ENCODE data around the gene MLLT1.

The MLLT1 gene

DNA sequence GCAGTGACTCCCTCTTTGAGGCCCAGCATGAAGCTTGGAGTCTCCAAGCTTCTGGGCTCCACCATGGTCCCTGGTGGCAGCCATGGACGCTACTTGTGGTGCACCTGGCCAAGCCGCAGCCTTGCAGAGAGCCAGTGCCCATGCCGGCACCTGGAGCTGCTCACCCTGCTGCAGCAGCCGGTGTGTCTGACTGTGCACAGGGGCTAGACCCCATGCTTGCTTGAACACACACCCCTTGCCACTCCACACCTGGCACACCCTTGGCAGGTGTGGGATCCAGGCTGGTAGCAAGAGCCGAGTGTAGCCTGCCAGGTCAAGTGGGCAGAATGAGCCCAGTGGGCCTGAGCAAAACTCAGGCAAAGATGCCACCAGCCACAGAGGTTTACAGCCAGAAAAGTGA, 18.6 kb upstream of the MLLT1 start:
- Histone ChIP-seq H3K27ac (ENCODE audit: poor library complexity, severe bottlenecking) (no peak overlapping the region), H3K9me3 (ENCODE audit: severe bottlenecking) (no peaks in the 10 kb centered on the region), H3K27me3 (ENCODE audit: insufficient read depth, poor library complexity, severe bottlenecking) (no peaks in the 10 kb centered on the region), H3K36me3 (ENCODE audit: low read depth) (no peaks in the 10 kb centered on the region), H3K4me3 (ENCODE audit: severe bottlenecking) (no peak overlapping the region), H3K4me1 (ENCODE audit: insufficient read depth, poor library complexity, severe bottlenecking) (no peaks in the 10 kb centered on the region)
- DNase-seq (ENCODE audit: low spot score) (no peak), ATAC-seq (ENCODE audit: low read depth) (no peak)
- TF ChIP-seq, protein P1, sequence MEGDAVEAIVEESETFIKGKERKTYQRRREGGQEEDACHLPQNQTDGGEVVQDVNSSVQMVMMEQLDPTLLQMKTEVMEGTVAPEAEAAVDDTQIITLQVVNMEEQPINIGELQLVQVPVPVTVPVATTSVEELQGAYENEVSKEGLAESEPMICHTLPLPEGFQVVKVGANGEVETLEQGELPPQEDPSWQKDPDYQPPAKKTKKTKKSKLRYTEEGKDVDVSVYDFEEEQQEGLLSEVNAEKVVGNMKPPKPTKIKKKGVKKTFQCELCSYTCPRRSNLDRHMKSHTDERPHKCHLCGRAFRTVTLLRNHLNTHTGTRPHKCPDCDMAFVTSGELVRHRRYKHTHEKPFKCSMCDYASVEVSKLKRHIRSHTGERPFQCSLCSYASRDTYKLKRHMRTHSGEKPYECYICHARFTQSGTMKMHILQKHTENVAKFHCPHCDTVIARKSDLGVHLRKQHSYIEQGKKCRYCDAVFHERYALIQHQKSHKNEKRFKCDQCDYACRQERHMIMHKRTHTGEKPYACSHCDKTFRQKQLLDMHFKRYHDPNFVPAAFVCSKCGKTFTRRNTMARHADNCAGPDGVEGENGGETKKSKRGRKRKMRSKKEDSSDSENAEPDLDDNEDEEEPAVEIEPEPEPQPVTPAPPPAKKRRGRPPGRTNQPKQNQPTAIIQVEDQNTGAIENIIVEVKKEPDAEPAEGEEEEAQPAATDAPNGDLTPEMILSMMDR (IDR thresholded peaks at IDR 0.05; ENCODE audit: poor library complexity, severe bottlenecking): no peak

DNA sequence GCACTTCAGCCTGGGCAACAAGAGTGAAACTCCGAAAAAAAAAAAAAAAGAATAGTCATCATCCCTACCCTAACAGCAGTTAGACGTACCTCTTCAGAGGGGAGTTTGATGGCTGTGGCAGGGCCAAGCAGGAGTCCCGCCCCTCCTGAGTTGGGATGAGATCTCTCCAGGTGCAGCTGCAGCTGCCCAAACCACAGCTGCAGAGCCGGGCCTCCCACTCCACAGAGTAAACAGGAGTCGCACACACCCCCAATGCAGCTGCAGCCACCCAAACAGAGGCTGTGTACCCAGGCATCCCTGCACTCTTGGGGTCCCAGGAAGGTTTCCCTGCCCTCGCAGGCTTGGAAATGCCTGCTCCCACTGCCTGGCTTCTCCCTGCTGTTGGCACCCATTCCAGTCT, 17.4 kb upstream of the MLLT1 start:
- Histone ChIP-seq H3K9me3 (ENCODE audit: severe bottlenecking) (peaks cover 1% of the 10 kb centered on the region), H3K27ac (ENCODE audit: poor library complexity, severe bottlenecking) (no peak overlapping the region), H3K36me3 (ENCODE audit: low read depth) (no peaks in the 10 kb centered on the region), H3K4me1 (ENCODE audit: insufficient read depth, poor library complexity, severe bottlenecking) (no peaks in the 10 kb centered on the region), H3K4me3 (ENCODE audit: severe bottlenecking) (no peak overlapping the region), H3K27me3 (ENCODE audit: insufficient read depth, poor library complexity, severe bottlenecking) (no peaks in the 10 kb centered on the region)
- ATAC-seq (ENCODE audit: low read depth) (no peak), DNase-seq (ENCODE audit: low spot score) (no peak)
- TF ChIP-seq, protein P1 (IDR thresholded peaks at IDR 0.05; ENCODE audit: poor library complexity, severe bottlenecking): no peak

DNA sequence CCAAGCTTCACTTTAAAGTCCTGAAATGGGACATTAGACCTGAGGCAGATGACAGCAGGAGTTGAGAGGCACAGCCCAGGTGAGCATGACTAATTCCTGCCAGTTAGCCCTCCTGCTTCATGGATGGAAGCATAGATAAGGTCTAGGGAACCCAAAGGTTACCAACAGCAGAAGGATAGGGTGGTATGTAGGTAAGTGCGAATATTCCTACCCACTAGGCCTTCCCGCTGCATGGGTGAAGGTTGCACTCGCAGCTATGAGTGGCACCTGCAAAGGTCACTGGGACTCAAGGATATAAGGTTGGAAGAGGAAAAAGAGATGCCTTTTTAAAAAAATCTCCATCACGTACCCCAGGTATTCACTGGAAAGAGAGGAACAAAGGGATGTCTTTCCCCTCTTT, 12.2 kb upstream of the MLLT1 start:
- peaks cover 10% of the 10 kb centered on the region for H3K9me3 ChIP-seq (ENCODE audit: severe bottlenecking)

DNA sequence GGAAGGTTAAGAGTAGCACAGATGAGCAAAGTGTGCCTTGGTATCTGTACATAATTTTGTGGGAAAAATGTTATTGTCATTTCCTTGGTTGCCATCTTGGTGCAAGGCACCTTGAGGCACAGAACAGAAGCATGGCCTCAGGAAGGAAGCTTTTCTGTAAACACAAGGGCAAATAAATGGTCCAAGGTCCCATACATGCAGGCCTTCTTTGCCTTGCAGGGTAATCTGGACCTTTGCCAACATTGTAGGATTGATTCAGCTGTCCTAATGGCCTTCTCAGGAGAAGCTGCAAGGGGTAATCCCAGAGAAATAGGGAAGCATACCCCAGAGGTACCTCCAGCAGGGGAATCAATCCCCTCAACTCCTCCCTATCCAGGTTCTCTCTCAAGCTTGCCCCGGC, 9.0 kb upstream of the MLLT1 start:
- H3K4me3 ChIP-seq (ENCODE audit: severe bottlenecking): no peak overlapping the region
- TF ChIP-seq, protein P1 (IDR thresholded peaks at IDR 0.05; ENCODE audit: poor library complexity, severe bottlenecking): no peak
- no peaks in the 10 kb centered on the region for H3K4me1 ChIP-seq (ENCODE audit: insufficient read depth, poor library complexity, severe bottlenecking)
- H3K36me3 ChIP-seq (ENCODE audit: low read depth): no peaks in the 10 kb centered on the region
- H3K27me3 ChIP-seq (ENCODE audit: insufficient read depth, poor library complexity, severe bottlenecking): no peaks in the 10 kb centered on the region
- ATAC-seq (ENCODE audit: low read depth): no peak
- peaks cover 10% of the 10 kb centered on the region for H3K9me3 ChIP-seq (ENCODE audit: severe bottlenecking)
- DNase-seq (ENCODE audit: low spot score): no peak
- H3K27ac ChIP-seq (ENCODE audit: poor library complexity, severe bottlenecking): no peak overlapping the region

More for the DNA sequence above, 12.2 kb upstream of the MLLT1 start:
- no peak for ATAC-seq (ENCODE audit: low read depth)
- Histone ChIP-seq H3K4me1 (ENCODE audit: insufficient read depth, poor library complexity, severe bottlenecking) (no peaks in the 10 kb centered on the region), H3K36me3 (ENCODE audit: low read depth) (no peaks in the 10 kb centered on the region), H3K27ac (ENCODE audit: poor library complexity, severe bottlenecking) (no peak overlapping the region), H3K4me3 (ENCODE audit: severe bottlenecking) (no peak overlapping the region), H3K27me3 (ENCODE audit: insufficient read depth, poor library complexity, severe bottlenecking) (no peaks in the 10 kb centered on the region)
- no peak for DNase-seq (ENCODE audit: low spot score)
- TF ChIP-seq, protein P1 (IDR thresholded peaks at IDR 0.05; ENCODE audit: poor library complexity, severe bottlenecking): no peak

DNA sequence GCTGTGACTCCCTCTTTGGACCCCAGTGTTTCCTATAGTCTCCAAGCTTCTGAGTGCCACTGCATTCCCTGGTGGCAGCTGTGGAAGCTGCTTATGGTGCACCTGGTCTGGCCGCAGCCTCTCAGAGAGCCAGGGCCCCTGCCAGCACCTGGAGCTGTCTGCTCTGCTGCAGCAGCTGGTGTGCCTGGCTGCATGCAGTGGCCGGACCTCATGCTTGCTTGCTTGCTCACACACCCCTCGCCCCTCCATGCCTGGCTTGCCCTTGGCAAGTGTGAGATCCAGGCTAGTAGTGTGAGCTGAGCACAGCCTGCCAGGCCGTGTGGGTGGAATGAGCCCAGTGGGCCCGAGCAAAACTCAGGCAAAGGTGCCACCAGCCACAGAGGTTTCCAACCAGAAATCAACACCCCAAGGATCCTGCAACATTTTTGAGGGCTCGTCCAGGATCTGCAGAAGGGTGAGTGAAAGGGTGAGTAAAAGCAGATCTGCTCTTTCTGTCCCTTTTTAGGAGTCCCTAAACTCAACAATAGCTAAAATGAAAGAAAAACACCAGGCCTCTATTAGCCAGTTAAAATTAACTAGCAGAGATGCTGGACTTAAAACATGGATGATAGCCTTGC, 7.6 kb upstream of the MLLT1 start:
- Histone ChIP-seq H3K4me3 (ENCODE audit: severe bottlenecking) (no peak overlapping the region), H3K27me3 (ENCODE audit: insufficient read depth, poor library complexity, severe bottlenecking) (no peaks in the 10 kb centered on the region), H3K4me1 (ENCODE audit: insufficient read depth, poor library complexity, severe bottlenecking) (no peaks in the 10 kb centered on the region), H3K9me3 (ENCODE audit: severe bottlenecking) (peaks cover 10% of the 10 kb centered on the region), H3K36me3 (ENCODE audit: low read depth) (no peaks in the 10 kb centered on the region), H3K27ac (ENCODE audit: poor library complexity, severe bottlenecking) (no peak overlapping the region)
- no peak for DNase-seq (ENCODE audit: low spot score)
- ATAC-seq (ENCODE audit: low read depth): no peak
- TF ChIP-seq, protein P1 (IDR thresholded peaks at IDR 0.05; ENCODE audit: poor library complexity, severe bottlenecking): no peak
